GM18867 (cell line): ENCODE data around the gene MTHFR.

Experiments
- ATAC-seq: cut with Tn5 transposase; IDR thresholded peaks from one replicate; pipeline ENCODE4 v1.9.1; 2021; ENCODE audit warnings: mild to moderate bottlenecking, moderate library complexity; ENCODE audit not compliant: unreplicated experiment

MTHFR gene

DNA sequence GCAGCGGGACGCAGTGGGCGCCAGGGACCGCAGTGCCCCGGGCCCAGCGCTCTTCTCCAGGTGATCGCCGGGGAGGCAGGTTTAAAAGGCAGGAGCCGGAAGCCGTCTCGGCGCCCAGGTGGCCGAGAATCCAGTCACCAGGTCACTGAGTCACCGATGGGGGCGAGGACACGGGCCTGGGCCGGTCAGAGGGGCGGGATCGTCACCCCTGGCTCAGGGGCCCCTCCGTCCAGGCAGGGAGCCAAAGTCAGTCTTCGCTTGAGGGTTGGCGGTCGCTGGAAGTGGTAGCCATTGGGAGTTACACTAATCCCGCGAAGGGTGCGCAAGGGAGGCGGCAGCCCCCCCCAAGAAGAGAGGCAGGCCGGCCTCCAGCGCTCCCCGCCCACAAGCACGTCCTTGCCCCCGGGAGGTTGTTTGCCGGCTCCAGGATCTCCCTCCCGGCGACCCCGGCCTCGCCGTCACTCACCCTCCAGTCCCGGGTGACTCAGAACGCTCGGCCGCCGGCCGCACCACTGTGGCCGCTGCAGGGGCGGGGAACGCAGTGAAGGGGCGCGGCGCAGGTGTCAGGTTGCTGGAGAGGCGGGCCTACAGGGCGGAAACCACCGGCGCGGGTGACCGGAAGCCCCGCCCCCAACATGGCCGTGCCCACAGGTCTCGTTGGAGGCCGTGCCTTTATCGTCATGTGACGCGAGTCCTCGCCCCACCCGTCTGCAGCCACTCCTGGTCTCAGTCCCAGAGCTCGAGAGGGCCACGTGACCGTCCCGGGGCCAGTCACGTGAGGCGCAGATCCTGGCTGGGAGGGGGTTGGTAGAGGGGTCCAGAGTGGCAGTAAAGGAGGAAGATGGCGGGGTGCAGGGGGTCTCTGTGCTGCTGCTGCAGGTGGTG is at the start of gene MTHFR, which contains the start of gene CLCN6:
MTHFR (minus strand) TSS at position 543 of the 885 bp plus-strand sequence. CDS start 2,848 bp downstream, outside the sequence.
CLCN6 (plus strand) TSS at position 770 of the 885 bp plus-strand sequence; CDS start at position 842, 72 bp downstream.
- ATAC-seq = peak; percentile 86

DNA sequence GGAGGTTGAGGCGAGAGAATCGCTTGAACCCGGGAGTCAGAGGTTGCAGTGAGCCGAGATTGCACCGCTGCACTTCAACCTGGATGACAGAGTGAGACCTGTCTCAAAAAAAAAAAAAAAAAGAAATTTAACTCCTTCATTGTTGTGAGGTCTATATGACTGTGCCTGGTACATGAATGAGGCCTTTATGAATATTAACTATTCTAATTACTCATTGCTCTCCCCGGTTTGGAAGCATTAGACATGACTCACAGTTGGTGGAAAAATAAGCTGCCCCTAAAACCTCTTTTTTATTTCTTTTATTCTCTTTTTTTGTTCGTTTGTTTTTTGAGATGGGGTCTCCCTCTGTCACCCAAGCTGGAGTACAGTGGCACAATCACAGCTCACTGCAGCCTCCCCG is 49.7 kb upstream of the MTHFR start:
- ATAC-seq = no peak

DNA sequence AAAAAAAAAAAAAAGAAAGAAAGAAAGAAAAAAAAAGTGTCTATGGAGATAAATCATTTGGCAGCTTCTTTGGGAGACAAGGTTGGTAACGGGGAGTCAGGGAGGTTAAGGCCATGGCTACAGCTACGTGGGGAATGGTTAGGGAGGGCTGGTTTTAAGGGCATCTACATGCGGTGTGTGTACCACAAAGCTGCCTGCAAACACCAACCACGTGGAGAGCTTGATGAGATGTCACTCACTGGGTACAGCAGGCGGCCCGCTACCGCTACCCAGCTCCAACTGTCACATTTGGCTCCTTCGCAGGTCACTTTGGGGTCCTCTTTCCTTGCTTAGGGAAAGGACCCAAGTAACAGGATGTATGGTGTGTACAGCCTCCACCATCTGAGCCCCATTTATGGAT is 48.8 kb upstream of the MTHFR start:
- ATAC-seq = no peak

DNA sequence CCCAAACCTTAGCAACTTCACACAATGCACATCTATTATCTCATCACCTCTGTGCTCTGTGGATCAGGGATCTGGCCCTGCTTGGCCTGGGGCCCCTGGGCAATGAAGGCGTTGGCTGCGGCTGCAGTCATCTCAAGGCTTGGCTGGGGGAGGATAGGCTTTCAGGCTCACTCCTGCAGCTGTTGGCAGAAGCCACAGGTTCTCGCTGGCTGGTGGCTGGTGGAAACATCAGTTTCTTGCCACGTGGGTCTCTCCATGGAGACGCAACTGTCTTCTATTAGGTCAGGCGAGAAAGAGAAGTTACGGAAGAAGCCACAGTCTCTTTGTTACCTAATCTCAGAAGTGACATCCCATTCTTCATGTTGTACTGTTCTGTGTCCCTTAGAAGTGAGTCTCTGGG is 45.4 kb upstream of the MTHFR start:
- no peak for ATAC-seq

DNA sequence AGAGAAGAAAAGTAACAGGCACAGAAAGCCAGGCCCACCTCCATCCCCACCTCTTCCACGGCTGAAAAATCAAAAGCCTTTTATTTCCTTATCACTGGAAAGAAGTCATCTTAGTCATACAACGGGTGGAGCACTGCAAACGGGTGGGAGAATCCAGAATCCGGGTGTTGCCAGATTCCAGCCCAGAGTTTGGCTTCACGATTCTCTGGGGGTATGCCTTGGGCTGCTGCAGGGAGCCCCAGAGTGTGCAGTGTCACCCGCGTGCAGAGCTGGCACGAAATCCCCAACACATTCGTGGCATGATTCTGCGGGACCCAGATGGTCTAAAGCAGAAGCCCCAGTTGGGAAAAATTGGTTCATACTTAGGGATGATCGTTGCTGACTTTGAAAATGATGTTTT is 44.4 kb upstream of the MTHFR start:
- ATAC-seq = no peak

DNA sequence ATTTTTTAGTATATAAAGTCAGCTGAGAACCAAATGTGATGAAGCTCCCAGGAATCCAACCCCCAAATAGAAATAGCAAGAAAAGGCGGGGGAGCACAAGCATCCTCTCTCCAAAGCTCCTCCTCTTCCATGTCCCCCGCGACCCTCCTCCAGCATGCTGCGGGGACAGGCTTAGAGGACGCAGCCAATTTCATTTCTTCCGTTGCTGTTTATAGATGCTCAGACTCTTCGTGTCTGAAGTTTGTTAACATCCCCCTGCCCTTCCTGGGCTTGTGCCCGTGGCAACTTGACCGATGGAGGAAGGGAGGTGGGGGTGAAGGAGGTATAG is 42.6 kb upstream of the MTHFR start:
- ATAC-seq = no peak

DNA sequence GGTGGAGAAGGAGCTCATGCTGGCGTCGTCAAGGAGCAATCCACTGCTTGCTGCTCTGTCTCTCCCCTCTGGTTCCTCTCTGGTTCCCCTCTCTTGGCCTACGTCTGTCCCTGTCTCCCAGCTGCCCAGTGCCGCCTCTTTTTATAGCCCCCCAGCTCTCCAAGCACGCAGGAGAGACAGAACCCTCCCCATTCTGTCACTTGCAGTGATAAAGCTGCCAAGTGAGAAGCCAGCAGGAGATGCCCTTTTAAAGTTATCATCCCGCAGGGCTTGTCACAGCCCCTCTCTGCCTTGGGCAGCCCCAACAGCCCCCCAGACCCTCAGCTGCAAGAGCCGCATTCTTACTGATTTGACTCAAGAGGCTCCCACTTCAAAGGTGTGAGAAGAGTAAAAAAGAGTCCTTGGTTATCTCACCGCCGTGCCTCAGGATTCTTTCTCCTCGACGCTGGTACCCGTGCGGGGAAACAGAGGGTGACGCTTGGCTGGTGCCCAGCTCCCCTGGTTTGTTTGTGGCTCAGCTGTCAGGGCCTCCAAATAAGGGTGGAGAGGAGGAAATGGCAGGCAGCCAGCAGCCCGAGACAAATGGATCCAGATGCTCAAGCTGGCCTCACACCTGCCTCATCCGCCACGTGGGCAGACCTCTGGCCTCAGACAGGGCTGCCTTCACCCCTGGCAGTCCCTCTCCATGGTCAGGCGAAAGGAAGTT is 42.1 kb upstream of the MTHFR start, which contains the start of gene NPPA:
NPPA (minus strand) TSS at position 117 of the 706 bp plus-strand sequence; CDS start at position 18, 99 bp downstream.
- no peak for ATAC-seq

DNA sequence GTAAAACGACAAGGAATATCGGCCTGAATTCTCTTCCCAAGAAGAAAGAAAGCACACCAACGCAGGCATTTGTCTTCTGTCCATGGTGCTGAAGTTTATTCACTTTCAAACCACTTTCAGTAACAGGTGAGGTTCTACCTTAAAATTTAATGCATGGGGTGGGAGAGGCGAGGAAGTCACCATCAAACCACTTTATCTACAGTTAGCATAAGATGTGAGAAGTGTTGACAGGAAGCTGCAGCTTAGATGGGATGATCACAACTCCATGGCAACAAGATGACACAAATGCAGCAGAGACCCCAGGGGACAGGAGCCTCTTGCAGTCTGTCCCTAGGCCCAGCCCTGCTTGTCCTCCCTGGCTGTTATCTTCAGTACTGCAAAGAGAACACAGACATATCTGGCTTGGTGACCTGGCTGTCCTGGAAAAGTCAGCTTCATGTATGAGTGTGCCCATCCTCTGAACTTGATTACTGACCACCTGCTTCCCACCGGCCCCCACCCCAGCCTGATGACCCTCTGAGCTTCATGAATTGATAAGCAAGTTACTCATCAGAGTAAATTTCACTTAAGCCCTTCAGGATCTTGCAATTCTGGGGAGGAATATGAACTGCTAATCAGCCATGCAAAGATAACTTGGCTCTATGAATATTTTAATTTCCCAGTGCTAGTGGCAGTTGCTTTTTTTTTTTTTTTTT is 40.0 kb upstream of the MTHFR start:
- ATAC-seq = no peak

DNA sequence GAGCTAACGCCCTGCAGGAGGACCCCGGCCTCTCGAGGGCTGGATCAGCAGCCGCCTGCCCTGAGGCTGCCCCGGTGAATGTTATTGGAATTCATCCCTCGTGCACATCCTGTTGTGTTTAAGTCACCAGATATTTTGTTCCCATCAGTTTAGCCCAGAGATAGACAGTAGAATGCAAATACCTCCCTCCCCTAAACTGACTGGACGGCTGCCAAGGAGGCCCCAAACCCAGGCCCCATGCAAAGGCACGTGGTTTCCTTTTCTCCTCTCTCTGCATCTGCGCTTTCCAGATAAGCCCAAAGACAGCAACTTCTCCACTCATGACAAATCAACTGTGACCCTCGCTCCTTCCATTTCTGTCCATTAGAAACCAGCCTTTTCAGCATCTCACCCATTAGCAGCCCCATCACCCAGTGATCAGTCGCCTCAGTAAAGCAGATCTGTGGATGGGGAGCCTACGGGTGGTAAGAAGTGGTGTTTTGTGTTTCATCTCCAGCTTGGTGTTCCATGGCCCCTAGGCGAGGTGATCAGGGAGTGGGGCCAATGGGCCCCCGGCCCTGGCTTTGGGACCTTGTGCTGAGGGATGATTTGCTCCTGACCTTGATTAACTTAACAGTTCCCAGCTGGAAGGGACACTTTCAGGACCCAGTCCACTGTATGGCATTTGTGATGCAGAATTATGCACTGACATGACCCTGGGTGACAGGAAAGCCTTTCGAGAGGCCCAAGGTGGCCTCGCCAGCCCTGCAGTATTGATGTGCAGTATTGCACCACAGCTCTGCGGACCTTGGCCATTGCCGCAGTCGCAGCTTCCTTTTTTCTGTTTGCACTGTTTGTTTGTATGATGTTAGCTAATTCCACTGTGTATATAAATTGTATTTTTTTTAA is 36.6 kb upstream of the MTHFR start:
- ATAC-seq = no peak

DNA sequence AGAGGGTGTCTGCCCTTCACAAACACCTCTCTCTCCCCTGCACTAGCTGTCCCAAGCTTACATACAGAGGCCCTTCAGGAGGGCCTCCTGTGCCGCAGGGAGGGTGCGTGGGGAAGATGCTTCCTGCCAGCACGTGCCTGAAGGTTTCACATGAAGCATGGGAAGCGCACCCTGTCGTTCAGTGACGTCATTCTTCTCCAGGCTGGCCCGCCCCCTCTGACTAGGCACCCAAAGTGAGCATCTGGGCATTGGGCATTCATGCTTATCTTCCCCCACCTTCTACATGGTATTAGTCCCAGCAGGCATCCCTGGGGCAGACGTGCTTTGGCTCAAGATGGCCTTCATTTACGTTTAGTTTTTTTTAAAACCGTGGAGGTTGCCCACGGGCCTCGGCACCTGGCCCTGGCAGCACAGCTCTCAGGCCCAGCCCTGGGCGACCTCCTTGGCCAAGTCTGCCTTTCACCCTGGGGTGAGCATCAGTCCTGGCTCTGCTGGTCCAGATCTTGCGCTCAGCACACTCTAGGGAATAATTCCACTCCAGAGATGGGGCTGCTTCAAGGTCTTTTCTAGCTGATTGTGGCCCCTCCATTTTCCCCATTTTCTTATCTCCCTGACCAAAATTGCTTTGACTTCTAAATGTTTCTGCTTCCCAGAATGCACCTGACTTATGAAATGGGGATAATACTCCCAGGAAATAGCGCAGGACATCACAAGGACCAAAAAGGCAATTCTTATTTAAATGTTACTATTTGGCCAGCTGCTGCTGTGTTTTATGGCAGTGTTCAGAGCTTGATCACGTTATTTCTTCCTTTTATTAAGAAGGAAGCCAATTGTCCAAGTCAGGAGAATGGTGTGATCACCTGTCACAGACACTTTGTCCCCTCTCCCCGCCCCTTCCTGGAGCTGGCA is 35.7 kb upstream of the MTHFR start:
- ATAC-seq = no peak

DNA sequence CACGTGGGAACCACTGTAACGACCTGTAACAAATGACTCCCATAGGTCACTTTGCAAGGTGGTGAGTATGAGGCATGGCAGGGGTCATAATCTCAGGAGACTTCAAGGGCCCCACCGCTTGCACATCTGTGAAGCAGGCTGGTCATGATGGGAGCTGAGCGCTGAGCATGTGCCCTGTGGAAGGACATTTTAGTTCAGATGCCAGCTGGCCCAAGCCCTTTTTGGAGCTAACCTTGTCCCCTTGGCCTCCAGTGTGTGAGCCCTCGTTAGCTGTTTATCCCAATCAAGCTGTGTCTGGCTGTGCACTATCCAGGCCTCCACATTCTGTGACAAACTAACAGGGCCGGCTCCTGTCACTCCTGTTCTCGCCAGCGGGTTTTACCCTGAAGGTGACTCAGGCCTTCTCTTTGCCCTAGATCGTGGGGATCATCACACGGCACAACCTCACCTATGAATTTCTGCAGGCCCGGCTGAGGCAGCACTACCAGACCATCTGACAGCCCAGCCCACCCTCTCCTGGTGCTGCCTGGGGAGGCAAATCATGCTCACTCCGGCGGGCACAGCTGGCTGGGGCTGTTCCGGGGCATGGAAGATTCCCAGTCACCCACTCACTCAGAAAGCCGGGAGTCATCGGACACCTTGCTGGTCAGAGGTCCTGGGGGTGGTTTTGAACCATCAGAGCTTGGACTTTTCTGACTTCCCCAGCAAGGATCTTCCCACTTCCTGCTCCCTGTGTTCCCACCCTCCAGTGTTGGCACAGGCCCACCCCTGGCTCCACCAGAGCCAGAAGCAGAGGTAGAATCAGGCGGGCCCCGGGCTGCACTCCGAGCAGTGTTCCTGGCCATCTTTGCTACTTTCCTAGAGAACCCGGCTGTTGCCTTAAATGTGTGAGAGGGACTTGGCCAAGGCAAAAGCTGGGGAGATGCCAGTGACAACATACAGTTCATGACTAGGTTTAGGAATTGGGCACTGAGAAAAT is 34.3 kb upstream of the MTHFR start:
- no peak for ATAC-seq

DNA sequence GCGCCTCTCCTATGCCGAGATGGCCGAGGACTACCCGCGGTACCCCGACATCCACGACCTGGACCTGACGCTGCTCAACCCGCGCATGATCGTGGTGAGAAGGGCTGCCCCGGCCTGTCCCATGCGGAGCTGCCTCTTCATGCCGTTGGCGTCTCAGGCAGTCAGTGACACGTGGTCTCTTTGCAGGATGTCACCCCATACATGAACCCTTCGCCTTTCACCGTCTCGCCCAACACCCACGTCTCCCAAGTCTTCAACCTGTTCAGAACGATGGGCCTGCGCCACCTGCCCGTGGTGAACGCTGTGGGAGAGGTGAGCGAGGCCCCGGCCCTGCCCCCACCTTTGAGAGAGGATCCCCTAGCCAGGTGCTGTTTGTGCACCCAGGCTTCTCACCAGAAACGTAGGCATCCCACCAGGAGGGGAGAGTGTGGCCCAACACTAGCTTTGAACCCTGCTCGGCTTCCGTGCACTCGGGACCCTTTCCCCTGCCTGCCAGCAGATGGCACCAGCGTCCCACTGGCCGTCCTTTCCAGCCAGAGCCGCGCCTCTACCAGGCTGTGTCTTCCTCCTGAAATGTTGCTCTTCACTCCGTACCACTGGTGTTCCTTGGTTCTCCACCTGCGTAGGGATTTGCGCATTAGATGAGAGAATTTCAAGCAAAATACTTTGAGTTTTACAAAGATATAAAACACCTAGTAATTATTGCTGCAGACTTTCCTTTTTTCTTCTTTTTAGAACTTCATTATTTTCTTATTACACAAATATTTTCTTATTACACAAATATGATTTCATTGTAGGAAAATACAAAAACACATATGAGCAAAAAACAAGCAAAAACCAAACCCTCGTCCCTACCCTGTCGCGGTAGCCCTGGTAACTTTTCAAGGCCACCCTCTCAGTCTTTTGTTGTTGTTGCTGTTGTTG is 32.8 kb upstream of the MTHFR start:
- ATAC-seq = no peak

DNA sequence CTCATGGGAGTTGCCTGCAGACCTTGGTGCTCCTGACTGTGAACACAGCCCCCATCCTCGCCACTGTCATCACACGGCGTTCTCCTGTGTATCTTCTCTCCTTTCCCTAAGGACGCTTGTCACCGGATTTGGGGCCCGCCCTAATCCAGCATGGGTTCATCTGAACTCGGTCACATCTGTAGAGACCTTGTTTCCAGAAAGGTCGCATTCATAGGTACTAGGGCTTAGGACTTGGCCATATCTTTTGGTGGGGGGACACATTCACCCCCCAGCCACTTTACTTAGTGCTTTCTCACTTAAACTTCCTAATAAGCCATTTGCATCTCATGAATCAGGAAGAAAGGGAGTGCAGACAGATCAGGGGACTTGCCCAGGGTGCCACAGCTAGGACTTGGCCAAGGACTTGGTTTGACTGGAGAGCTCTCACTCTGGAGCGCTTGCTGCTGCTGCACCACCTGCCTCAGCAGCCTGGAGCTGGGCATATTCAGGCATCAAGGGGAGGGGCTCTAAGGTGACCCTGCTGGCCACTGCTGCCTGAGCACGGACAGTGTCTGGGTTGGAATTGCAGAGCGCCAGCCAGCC is 32.1 kb upstream of the MTHFR start:
- ATAC-seq = no peak

DNA sequence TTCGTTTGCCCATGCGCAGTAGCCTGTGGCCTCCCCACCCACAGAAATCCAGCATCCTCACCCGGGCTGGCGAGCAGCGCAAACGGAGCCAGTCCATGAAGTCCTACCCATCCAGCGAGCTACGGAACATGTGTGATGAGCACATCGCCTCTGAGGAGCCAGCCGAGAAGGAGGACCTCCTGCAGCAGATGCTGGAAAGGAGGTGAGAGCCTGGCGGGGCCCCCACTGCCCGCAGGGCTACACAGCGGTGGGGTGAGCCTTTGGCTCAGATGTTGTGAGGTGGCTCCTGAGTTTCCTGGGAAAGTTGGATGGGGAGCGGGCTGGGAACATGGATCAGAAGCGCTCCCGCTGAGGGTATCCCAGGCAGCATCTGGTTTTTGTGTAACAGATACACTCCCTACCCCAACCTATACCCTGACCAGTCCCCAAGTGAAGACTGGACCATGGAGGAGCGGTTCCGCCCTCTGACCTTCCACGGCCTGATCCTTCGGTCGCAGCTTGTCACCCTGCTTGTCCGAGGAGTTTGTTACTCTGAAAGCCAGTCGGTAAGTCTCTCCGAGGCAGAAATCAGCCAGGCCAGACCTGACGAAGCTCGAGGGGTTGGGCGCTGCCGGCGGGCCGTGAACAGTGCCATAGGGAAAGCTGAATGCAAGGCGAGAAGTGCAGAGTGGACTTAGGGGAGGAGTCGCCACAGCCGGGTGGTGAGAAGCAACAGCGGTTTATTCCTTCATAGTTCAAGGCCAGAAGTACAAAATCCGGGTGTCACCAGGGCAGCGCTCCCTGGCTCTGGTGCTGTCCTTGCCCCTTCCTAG is 31.4 kb upstream of the MTHFR start:
- ATAC-seq = no peak

DNA sequence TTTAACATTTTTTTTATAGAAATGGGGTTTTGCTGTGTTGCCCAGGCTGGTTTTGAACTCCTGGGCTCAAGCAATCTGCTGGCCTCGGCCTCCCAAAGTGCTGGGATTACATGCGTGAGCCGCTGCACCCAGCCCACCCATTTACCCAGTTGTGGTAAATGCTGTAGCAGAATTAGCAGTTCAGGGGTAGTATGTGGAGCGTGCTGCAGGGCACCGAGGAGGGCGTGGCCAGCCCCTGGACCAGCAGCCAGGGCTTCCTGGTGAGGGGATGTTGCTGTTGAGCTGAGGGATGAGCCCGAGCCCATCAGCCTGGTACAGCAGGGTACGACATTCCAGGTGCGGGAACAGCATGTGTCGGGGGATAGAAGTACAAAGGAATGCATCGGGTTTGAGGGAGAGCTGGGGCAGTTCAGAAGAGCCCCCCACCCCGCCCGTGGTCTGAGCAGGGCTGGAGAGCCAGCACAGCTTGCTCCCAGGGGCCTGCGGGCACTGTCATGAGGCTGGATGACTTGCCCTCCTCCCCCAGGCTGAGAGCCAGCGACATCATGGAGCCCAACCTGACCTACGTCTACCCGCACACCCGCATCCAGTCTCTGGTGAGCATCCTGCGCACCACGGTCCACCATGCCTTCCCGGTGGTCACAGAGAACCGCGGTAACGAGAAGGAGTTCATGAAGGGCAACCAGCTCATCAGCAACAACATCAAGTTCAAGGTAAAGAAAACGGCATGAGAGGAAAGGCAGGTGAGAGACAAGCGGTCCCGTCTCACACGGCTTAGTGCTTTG is 29.9 kb upstream of the MTHFR start:
- ATAC-seq = no peak
